ENCODE data around the gene RUNX2.

DNA sequence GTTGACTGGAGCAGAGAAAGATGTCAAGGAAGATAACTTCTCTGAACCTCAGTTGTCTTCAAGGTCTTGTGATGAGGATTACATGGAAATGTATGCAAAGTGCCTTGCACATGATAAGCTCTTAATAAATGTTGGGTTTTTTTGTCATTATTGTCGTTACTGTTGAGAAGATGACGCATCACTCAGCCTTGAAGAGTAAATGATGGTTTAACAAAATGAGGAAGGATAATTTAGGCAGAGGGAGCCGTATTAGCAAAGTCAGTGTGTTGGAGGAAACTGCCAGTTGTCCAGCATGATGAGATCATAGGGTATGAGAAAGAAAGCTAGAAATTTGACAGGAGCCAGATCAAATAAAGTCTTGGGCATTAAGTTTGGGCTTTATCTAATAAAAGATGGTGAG, 58.4 kb downstream of the RUNX2 start:
- no peak for TF ChIP-seq GATA1 (IDR thresholded peaks at IDR 0.05; ENCODE audit: low read depth, low read length)
- no peak for TF ChIP-seq POLR2A (IDR thresholded peaks at IDR 0.05; ENCODE audit: low read length)

Data from erythroblast (primary cell).